ENCODE results near the gene ZNF613. TPM values are rescaled to one million over a fixed set of nuclear protein-coding genes. Genes with fewer than 3 reads are reported as not detected.
"Not testable (repeated sequence)": the region's sequence is repeated elsewhere in the genome, so short reads cannot be mapped to it uniquely, and the experiment has no call there.

Gene ZNF613
- total and polyA plus RNA-seq, 4 donors: 1.1 to 2.8 (median 2.0) TPM

- no peak for TF ChIP-seq REST (IDR thresholded peaks at IDR 0.05)
These were observed 53.0 kb downstream of the ZNF613 start (continued) for GRCh38 chr19:51980116-51980736.

GRCh38 chr19:51980926-51981325 lies 53.7 kb downstream of the ZNF613 start:
- H3K27me3 ChIP-seq (ENCODE audit: control insufficient read depth in 4 of 4, insufficient read depth in 4 of 4, low read length in 3 of 4); H3K9ac ChIP-seq (ENCODE audit: low read depth in 1 of 2, low read length in 2 of 2); H3K27ac ChIP-seq (ENCODE audit: low read depth in 1 of 2, low read length in 2 of 2); DNase-seq (ENCODE audit: low spot score); H3K4me1 ChIP-seq (ENCODE audit: control insufficient read depth in 4 of 4, insufficient read depth in 4 of 4, low read length in 3 of 4): not testable (repeated sequence)
- H3K4me3 ChIP-seq (ENCODE audit: low read depth in 1 of 3, low read length in 3 of 3): peak overlapping the region in 1 of 3 donors; percentile 63
- peaks cover 40 to 80% (median 51%) of the 10 kb centered on the region in 4 donors for H3K9me3 ChIP-seq (ENCODE audit: control insufficient read depth in 4 of 4, low read length in 3 of 4)
- peaks cover 2 to 26% (median 17%) of the 10 kb centered on the region in 4 donors for H3K36me3 ChIP-seq (ENCODE audit: control insufficient read depth in 4 of 4, insufficient read depth in 3 of 4, low read depth in 1 of 4, low read length in 3 of 4)
- WGBS: 92% methylated on average over 6 of the region's 6 CpGs

GRCh38 chr19:51983361-51983760 lies 56.1 kb downstream of the ZNF613 start:
- peaks cover 24 to 67% (median 35%) of the 10 kb centered on the region in 4 donors for H3K9me3 ChIP-seq (ENCODE audit: control insufficient read depth in 4 of 4, low read length in 3 of 4)
- H3K36me3 ChIP-seq (ENCODE audit: control insufficient read depth in 4 of 4, insufficient read depth in 3 of 4, low read depth in 1 of 4, low read length in 3 of 4): peaks cover 2 to 20% (median 13%) of the 10 kb centered on the region in 4 donors

More at GRCh38 chr19:51983361-51983760, 56.1 kb downstream of the ZNF613 start:
- WGBS: 98% methylated on average over 4 of the region's 4 CpGs
- no peak overlapping the region for H3K9ac ChIP-seq (ENCODE audit: low read depth in 1 of 2, low read length in 2 of 2)
- no peaks in the 10 kb centered on the region for H3K27me3 ChIP-seq (ENCODE audit: control insufficient read depth in 4 of 4, insufficient read depth in 4 of 4, low read length in 3 of 4)
- peak overlapping the region in 1 of 3 donors; percentile 30 for H3K4me3 ChIP-seq (ENCODE audit: low read depth in 1 of 3, low read length in 3 of 3)
- H3K4me1 ChIP-seq (ENCODE audit: control insufficient read depth in 4 of 4, insufficient read depth in 4 of 4, low read length in 3 of 4): peaks cover 0 to 12% (median 5%) of the 10 kb centered on the region in 4 donors
- TF ChIP-seq JUND (IDR thresholded peaks at IDR 0.05): no peak
- TF ChIP-seq MAX (IDR thresholded peaks at IDR 0.05): no peak
- no peak for TF ChIP-seq NR2F2 (IDR thresholded peaks at IDR 0.05)
- no peak for TF ChIP-seq ZBTB33 (IDR thresholded peaks at IDR 0.05)
- TF ChIP-seq CTCF (IDR thresholded peaks at IDR 0.05; ENCODE audit: low read depth, low read length, missing input control): no peak
- TF ChIP-seq ATF3 (IDR thresholded peaks at IDR 0.05): no peak
- TF ChIP-seq YY1 (IDR thresholded peaks at IDR 0.05): no peak
- no peak for TF ChIP-seq FOXA1 (IDR thresholded peaks at IDR 0.05)
- no peak for TF ChIP-seq EGR1 (IDR thresholded peaks at IDR 0.05; ENCODE audit: low read depth in 2 of 2)
- TF ChIP-seq SP1 (IDR thresholded peaks at IDR 0.05): no peak
- TF ChIP-seq REST (IDR thresholded peaks at IDR 0.05): no peak
- no peak for TF ChIP-seq FOXA2 (IDR thresholded peaks at IDR 0.05)
- TF ChIP-seq HNF4A (conservative IDR thresholded peaks at IDR 0.05): no peak
- no peak for TF ChIP-seq TAF1 (conservative IDR thresholded peaks at IDR 0.05)
- TF ChIP-seq RXRA (IDR thresholded peaks at IDR 0.05): no peak
- H3K27ac ChIP-seq (ENCODE audit: low read depth in 1 of 2, low read length in 2 of 2): no peak overlapping the region
- DNase-seq (ENCODE audit: low spot score): no peak

Data from liver (tissue), 9 donors.